Activated T-cell treated with anti-CD3 and anti-CD28 coated beads for 48 hours (primary cell): ENCODE measurements around the gene WDR83.
"Not testable (repeated sequence)": the region's sequence is repeated elsewhere in the genome, so short reads cannot be mapped to it uniquely, and the experiment has no call there.

Experiments
- DNase-seq: peaks from one replicate; pipeline ENCODE4 v3.0.0-alpha.2; 2020; ENCODE audit warnings: low read depth

WDR83 gene

DNA sequence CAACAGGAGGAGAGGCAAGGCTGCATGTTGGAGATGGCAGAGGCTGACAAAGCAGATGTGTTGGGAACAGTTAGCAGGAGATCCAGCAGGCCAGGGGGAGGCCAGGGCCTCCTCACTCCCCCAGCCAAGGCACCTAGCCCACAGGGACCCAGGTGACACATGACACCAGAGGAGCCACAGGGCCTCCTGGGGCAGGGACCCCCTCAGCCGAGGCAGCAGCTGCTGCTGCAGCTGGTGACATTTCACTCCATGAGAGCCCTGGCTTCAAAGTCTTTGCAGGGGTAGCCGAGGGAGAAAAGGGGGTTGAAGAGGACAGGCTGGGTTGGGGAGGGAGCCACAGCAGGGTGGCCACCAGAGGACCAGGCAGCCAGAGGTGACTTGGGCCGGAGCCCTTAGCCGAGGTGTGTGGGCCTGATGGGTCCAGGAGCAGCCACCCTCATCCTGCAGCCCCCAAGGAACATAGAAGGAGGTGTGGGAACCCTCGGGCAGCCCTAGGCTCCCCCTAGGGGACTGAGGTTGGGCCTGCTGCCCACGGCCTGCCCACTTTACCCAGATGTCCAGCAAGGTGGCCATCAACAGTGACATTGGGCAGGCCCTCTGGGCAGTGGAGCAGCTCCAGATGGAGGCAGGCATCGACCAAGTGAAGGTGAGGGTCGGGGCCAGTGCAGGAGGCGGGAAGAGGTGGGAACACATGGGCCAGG, 21.0 kb downstream of the WDR83 start, which contains the start of gene GNG14:
GNG14 (plus strand) TSS at position 503 of the 701 bp plus-strand sequence; CDS start at position 554, 51 bp downstream.
- DNase-seq, result no peak

- no peak for DNase-seq
Measured at GRCh38 chr19:12689012-12689411, 22.4 kb downstream of the WDR83 start.

DNA sequence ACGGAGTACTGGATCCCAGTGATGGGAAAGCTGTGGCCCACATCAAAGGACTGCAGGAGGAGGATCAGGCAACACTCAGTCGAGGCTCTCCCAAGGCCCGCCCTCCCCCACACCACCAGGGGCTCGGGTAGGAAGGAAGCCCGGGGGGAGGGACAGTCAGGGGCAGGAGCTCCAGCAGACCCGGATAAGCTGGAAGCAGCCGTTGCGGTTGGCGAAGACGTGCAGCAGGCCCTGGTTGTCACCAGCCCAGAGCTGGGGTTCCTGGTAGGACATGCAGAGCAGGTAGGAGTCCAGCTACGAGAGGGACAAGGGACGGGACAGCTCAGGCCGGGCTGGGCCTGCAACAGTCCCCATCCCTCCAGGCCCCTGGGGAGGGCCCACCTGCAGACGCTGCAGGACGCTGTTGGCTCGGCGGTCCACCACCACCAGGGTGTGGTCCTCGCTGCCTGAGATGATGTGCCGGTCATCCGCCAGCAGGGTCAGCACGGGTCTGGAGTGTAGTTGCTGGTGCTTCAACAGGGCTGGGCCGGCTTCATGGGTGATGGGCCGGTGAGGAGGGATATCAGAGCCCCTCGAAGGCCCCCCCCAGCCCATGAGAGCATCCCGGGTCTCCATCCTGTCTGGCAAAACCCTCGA, 23.1 kb downstream of the WDR83 start:
- DNase-seq, result no peak

DNA sequence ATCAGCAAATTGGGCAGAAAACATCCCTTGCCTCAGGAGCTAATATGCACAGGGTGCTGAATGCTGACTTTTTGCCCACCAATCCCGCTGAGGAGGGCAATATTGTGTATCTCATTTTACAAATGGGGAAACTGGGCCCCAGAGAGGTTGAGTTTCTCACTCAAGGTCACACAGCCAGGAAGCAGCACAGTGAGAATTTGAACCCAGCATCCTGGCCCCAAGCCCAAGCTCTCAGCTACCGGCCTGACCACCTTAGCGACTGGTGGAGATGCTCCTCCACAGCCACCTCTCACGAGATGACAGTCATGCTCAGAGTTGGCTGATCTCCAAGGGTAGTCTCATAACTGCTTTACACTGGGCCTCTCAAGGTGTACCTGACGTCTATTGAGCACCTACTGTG, 26.4 kb downstream of the WDR83 start:
- DNase-seq, result no peak

DNA sequence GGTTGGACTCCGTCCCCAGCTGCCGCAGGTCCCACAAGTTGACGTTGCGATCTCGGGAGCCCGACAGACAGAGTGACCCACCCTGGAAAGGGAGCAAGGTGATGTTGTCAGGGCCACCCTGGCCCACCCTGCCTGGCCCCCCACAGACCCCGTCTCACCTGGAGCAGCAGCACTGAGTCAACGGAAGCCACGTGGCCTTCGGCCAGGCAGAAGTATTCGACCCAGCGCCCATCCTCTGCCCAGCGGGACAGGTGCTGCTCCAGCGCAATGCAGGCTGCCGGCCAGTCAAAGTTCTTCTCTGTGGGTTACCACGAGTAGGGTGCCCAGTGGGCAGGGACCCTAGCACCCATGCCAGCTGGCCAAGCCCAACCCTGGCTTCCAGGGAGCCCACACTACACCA, 28.0 kb downstream of the WDR83 start:
- DNase-seq, result no peak

GRCh38 chr19:12695096-12695495, 28.5 kb downstream of the WDR83 start:
- no peak for DNase-seq

- no peak for DNase-seq
Measured at GRCh38 chr19:12695514-12695913, 28.9 kb downstream of the WDR83 start.

DNA sequence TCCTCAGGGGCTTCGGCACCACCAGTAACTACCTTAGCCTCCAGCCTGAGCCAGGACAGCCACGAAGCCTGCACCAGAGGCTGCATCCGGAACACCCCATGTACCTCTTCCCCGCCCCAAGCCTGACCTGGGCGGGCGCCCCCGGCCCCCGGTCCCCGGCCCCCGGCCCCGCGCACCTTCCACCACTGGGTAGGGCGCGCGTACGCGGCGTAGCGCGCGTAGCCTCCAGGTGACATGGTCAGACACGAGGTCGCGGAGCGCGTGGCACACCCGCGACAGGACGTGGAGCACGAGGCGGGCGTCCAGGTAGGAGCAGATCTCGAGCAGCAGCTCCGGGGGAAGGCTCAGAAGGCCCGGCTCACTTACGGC, 29.4 kb downstream of the WDR83 start:
- no peak for DNase-seq

DNA sequence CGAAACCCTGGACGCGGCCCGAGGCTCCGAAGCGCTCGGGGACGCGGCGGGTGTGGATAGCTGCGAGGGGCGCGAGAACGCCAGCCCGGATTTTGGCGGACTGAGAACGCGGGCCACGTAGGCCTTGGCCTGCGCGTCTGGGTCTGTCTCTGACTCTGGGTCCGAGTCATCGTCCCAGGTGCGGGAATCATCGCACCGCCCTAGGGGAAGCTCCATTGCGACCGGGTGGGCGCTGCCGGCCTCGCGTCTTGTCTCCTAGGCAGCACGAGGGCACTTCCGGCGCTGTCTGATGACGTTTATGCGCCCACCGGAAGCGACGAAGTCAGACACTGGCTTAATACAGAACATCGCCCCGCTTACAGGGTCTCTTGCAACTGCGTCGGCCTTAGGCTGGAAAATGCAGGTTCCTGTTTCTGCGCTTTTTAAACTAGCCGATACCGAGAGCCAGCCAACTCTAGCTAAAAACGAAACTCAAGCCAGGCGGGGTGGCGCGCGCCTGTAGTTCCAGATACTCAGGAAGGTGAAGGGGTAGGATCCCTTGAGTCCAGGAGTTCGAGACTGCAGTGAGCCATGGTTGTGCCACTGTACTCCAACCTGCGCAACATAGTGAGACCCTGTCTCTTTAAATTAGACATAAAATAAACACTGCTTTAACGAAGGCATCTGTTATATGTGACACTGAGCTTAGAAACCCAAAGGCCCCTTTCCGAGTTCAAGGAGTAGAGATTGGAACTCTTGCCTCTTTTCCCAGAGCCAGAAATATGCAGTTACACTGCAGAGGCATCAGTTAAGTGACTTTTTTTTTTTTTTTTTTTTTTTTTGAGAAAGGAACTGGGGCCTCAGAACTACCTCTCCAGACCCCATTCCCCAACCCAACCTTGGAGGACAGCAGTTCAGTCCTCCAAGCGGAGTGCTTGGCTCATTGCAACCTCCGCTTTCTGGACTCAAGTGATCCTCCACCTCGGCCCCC, 30.0 kb downstream of the WDR83 start, which contains the start of gene FBXW9:
FBXW9 (minus strand) TSS at position 266 of the 970 bp plus-strand sequence; CDS start at position 216, 50 bp downstream.
- peak; percentile 95 for DNase-seq

- DNase-seq, result not testable (repeated sequence)
Measured at GRCh38 chr19:12697425-12697824, 30.8 kb downstream of the WDR83 start.

DNA sequence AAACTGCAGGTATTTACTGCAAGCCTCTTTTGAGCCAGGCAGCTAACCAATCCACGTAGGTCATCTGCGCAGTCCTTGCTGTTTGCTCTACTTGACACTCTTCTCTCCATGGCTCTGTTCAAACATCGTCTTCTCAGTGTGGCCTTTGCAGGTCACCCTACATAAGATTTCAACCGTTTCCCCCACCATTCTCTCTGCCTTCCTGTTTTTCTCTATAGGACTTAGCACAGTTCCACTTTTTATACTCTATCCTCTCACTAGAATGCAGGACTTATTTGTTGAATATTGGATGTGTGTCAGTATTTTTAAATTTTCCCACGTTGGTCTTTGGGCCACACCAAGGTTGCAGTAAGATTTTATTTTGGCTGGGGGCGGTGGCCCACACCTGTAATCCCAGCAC, 31.5 kb downstream of the WDR83 start:
- no peak for DNase-seq

GRCh38 chr19:12701596-12702282, 35.1 kb downstream of the WDR83 start:
- no peak for DNase-seq

DNA sequence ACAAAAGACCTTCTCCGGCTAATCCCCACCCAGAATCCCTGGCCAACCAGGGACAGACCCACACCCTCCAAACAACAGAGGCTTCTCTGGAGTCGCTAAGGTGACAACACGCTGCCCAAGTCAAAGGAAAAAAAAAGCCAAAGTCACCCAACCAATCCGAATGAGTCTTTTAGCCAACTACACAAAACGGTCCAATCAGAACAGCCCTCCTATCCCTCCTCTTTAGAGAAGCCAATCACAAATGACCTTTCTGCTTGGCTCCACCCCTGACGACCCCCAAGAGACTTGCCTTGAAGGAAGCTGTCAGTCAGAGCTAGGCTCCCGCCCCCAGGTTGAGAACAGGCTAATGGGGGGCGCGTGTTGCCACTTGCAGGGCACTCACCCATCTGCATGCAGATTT, 36.4 kb downstream of the WDR83 start:
- DNase-seq, result no peak

GRCh38 chr19:12705169-12705568, 38.6 kb downstream of the WDR83 start:
- DNase-seq, result no peak

- DNase-seq, result no peak
Measured at GRCh38 chr19:12705654-12706331, 39.2 kb downstream of the WDR83 start.

- DNase-seq, result no peak
Measured at GRCh38 chr19:12706332-12706718, 39.7 kb downstream of the WDR83 start.

GRCh38 chr19:12708641-12709040, 42.0 kb downstream of the WDR83 start:
- no peak for DNase-seq

DNA sequence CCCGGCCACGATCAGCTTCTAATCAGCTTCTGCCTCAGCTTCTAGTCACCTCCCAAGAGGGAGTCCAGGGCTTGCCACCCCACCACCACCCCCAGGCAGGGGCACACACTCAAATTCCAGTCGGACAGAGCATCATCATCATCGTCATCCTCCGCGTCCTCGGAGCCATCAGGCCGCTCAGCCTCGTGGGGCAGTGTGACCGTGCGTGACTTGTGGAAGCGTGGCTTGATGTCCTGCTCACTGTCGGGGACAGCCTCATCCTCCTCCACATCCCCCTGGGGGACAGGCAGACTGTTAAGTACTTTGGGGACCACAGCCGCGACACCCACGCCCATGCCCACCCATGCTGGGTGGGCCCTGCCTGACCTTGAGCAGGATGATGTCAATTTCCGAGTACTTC, 44.6 kb downstream of the WDR83 start:
- no peak for DNase-seq

DNA sequence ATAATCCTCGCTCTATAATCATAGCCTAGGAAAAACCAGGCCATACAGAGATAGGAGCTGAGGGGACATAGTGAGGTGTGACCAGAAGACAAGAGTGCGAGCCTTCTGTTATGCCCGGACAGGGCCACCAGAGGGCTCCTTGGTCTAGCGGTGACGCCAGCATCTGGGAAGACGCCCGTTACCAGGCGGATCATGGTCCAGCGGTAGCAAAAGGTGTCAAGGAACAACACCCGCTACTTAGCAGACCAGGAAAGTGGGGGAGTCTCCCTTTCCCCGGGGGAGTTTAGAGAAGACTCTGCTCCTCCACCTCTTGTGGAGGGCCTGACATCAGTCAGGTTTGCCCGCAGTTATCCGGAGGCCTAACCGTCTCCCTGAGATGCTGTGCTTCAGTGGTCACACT, 45.5 kb downstream of the WDR83 start:
- not testable (repeated sequence) for DNase-seq

DNA sequence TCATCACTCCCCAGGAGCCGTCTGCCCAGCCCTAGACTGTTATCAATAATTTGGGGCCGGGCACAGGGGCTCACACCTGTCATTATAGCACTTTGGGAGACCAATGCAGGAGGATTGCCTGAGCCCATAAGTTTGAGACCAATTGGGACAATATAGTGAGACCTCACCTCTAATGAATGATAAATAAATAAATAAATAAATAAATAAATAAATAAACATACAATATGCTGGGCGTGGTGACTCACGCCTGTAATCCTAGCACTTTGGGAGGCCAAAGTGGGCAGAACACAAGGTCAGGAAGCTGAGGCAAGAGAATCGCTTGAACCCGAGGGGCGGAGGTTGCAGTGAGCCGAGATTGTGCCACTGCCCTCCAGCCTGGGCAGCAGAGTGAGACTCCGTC, 46.7 kb downstream of the WDR83 start:
- DNase-seq, result not testable (repeated sequence)

- no peak for DNase-seq
Measured at GRCh38 chr19:12715102-12715501, 48.5 kb downstream of the WDR83 start.
